H7 (cell line): ENCODE data around the gene LRRN2. TPM values are rescaled to one million over a fixed set of nuclear protein-coding genes. Genes with fewer than 3 reads are reported as not detected.
A peak's percentile ranks its signal among the peaks of the same experiment; 100 is the strongest.
"Not testable (repeated sequence)": the region's sequence is repeated elsewhere in the genome, so short reads cannot be mapped to it uniquely, and the experiment has no call there.

ENCODE experiments used
- DNase-seq: peaks from one replicate; pipeline ENCODE4 v3.0.0; 2012
- H3K27me3 ChIP-seq: 2 replicates; pipeline ENCODE4 v1.6.0; 2011; ENCODE audit warnings: mild to moderate bottlenecking, low read length; ENCODE audit not compliant: control insufficient read depth, insufficient read depth
- H3K36me3 ChIP-seq: replicated peaks from 2 replicates; pipeline ENCODE4 v1.5.1; 2011; ENCODE audit warnings: low read length; ENCODE audit not compliant: control insufficient read depth, insufficient read depth
- H3K4me3 ChIP-seq: 2 replicates; pipeline ENCODE4 v1.5.1; 2011; ENCODE audit warnings: low read depth, mild to moderate bottlenecking, control low read depth, low read length, moderate library complexity; ENCODE audit not compliant: insufficient read depth
- total RNA-seq: library from RNA; depleted of rRNA; stranded (reverse); fragments of >200 nt; shearing (Covaris generic); gene quantifications from 2 replicates; pipeline ENCODE4 v1.2.3, GENCODE V29; 2014; rRNA removed

Gene LRRN2
- 10.9 and 20.6 TPM in 2 replicates for total RNA-seq

- peak; percentile 88 for DNase-seq
- no peaks in the 10 kb centered on the region for H3K36me3 ChIP-seq
- H3K4me3 ChIP-seq = peak within 1 kb of the TSS; percentile 65
- H3K27me3 ChIP-seq = peaks cover 37% of the 10 kb centered on the region
Measured at GRCh38 chr1:204685236-204686006, at the start of gene LRRN2. TSS of gene LRRN2 (minus strand) at chr1:204685738. CDS start at chr1:204619992, 65,746 bp downstream.

DNA sequence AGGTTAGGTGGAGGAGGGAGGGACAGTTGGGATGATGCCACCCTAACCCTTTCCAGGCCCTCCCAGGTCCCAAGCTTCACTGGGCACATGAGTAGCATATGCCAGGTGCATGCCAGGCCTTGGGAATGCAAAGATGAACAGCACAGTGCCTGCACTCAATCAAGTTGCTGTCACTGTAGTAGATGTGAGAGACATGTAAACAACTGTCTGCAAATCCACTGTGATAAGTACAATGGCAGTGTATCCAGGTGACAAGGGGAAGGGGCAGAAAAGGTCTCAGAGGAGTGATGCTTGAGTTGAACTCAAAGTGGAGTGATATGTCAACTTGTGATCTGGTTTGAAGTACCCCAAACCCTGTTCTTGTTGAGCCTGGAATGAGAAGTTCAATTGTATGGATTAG, 49.5 kb upstream of the LRRN2 start:
- no peak overlapping the region for H3K4me3 ChIP-seq
- H3K27me3 ChIP-seq = no peaks in the 10 kb centered on the region; the same call in 1 of the 2 replicates
- no peak for DNase-seq
- no peaks in the 10 kb centered on the region for H3K36me3 ChIP-seq

GRCh38 chr1:204733869-204734596, 48.5 kb upstream of the LRRN2 start:
- DNase-seq = no peak
- H3K36me3 ChIP-seq = no peaks in the 10 kb centered on the region
- no peaks in the 10 kb centered on the region; the same call in 1 of the 2 replicates for H3K27me3 ChIP-seq
- no peak overlapping the region for H3K4me3 ChIP-seq

GRCh38 chr1:204733289-204733688, 47.8 kb upstream of the LRRN2 start:
- DNase-seq = no peak
- H3K36me3 ChIP-seq = no peaks in the 10 kb centered on the region
- no peak overlapping the region for H3K4me3 ChIP-seq
- H3K27me3 ChIP-seq = no peaks in the 10 kb centered on the region; the same call in 1 of the 2 replicates

DNA sequence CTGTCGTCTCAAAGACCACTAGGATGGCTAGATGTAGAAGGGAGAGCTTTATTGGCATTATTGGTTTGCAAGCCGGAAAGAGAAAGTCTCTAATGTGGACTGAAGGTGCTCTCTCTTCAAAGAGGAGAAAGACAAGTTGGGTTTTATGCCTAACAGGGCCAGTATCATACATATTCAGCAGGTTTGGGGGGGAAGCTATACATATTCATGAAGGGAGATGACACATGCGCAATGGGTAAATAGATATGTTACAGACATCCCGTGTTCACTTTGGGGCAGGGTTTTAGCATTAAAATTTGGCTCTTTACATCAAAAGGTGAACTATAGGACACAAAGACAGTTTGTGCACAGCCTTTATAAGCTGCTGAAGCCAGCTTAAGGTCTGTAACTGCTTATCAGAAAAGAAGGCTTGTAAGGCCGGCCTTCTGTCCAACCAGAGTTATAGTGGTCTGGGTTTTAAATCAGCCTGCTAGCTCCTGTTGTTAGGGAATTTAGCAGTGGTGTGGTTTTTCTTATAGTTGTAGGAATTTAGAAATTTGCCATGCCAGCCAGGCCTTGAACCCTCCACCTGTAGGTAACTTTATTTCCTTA, 46.5 kb upstream of the LRRN2 start:
- no peaks in the 10 kb centered on the region; the same call in 1 of the 2 replicates for H3K27me3 ChIP-seq
- no peaks in the 10 kb centered on the region for H3K36me3 ChIP-seq
- DNase-seq = no peak
- no peak overlapping the region for H3K4me3 ChIP-seq

DNA sequence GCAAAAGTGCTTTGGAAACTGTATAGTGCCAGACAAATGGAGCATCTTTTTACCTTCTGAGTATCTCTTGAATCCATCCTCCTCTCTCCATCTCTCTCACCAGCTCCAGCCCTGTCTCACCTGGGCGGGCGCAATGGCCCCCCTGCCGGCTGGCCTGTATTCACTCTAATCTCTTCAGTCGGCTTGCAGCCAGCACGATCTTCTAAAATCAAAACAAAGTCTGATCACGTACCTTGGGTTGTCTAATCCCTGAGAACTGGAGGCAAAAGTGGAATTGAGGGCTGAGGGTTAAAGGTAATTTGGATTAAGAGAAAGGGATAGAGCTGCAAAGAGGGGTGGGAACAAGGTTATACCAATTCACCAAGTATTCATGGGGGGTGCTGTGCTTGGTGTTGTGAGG, 46.0 kb upstream of the LRRN2 start:
- no peaks in the 10 kb centered on the region; the same call in 1 of the 2 replicates for H3K27me3 ChIP-seq
- no peak for DNase-seq
- H3K36me3 ChIP-seq = no peaks in the 10 kb centered on the region
- no peak overlapping the region for H3K4me3 ChIP-seq

GRCh38 chr1:204730826-204731459, 45.4 kb upstream of the LRRN2 start:
- H3K27me3 ChIP-seq = no peaks in the 10 kb centered on the region; the same call in 1 of the 2 replicates
- no peak for DNase-seq
- H3K36me3 ChIP-seq = no peaks in the 10 kb centered on the region
- no peak overlapping the region for H3K4me3 ChIP-seq

DNA sequence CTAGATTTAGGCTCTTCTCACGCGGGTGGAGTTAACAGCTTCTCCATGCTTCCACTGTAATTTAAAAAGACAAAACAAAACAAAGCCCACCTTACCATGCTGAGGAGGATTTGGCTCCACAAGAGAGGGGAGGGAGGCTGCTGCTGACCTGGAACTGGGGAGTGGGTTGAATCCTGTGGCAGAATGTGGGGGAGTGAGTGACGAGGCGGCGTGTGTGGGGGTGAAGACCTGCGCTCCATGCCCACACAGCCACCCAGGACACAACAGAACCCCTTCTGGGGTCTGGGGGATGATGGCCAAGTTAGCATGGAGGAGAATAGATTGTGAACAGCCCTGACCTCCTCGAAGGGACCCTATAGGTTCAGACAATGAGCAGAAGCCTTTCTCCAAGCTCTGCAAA, 44.0 kb upstream of the LRRN2 start:
- Histone ChIP-seq H3K27me3 (peaks cover 2% of the 10 kb centered on the region; the same call in 1 of the 2 replicates), H3K4me3 (no peak overlapping the region), H3K36me3 (no peaks in the 10 kb centered on the region)
- no peak for DNase-seq

DNA sequence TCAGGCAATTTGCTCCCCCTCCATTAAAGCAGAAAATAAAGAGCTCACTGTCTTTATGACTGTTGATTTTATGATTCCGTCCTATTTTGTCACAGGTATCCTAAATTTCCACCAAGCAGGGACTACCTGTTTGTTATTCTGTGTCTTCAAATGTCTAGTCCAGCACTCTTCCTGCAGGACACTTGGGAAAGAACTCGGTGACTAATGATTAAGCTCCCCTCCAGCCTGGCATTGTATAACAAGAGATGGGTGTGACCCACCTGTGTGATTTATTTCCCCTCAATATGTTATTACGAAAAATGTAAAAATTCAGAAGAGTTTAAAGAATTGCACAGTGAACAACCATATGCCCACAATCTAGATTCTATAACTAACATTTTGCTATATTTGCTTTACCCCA, 42.9 kb upstream of the LRRN2 start:
- H3K4me3 ChIP-seq = no peak overlapping the region
- no peaks in the 10 kb centered on the region for H3K36me3 ChIP-seq
- no peak for DNase-seq
- peaks cover 2% of the 10 kb centered on the region; the same call in 1 of the 2 replicates for H3K27me3 ChIP-seq

- Histone ChIP-seq H3K36me3 (no peaks in the 10 kb centered on the region), H3K27me3 (peaks cover 2% of the 10 kb centered on the region; the same call in 1 of the 2 replicates), H3K4me3 (no peak overlapping the region)
- no peak for DNase-seq
Measured at GRCh38 chr1:204728045-204728444, 42.5 kb upstream of the LRRN2 start.

DNA sequence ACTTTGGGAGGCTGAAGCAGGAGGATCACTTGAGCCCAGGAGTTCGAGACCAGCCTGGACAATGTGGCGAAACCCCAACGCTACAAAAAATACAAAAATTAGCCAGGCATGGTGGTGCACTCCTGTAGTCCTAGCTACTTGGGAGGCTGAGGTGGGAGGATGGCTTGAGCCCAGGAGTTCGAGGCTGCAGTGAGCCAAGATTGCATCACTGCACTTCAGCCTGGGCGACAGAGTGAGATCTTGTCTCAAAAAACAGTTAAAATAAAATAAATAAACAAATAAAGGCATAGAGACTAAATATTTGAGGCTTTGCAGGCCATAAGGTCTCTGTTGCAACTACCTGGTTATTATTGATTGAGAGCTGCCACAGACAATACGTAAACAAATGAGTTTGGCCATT, 41.9 kb upstream of the LRRN2 start:
- not testable (repeated sequence) for H3K4me3 ChIP-seq, H3K36me3 ChIP-seq, H3K27me3 ChIP-seq, DNase-seq

DNA sequence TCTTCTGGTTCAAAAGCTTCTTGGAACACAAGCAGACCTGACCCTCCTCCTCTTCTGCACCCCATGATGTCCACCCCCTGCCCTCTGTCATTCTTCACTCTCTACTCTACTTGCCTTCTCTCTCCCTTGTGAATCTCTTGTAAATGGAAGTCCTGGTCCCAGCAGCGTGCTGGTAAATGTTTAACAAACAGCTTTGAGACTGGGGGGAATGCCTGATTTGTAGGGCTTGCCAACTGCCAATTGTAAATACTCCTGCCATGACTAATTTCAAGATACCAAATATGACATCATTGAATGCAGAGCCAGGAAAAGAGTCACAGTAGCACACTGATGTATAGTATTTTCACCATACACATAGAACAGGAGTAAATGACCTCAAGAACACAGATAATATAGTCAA, 40.9 kb upstream of the LRRN2 start:
- DNase-seq = no peak
- peaks cover 2% of the 10 kb centered on the region; the same call in 1 of the 2 replicates for H3K27me3 ChIP-seq
- H3K4me3 ChIP-seq = no peak overlapping the region
- no peaks in the 10 kb centered on the region for H3K36me3 ChIP-seq

DNA sequence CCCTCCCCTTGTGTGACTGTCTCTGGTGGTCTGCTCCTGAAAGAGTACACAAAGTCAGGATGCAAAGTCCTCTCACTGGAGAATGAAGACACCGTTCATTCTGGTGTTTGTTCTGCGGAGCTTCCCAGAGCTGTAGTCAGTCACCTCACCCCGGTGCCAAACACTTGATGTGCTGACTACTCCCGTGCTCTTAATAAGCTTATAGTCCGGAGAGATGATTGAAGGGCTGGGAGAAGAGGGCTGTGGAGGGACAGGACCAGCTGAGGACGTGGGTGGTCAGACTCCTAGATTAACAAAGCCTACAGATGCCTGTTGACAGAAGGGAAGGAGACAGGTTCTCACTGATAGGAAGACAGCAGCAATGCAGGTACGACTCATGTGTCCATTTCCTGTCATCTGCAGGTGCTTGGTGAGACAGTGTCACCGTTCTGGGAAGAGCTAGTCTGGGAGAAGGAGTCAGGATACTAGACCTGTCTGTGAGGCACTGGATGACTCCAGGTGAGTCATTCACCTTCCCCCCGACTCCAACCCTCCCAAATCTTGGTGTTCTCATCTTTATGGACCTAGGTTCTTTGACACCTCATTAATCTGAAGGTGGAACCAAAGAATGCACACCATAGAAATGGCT, 40.4 kb upstream of the LRRN2 start:
- H3K27me3 ChIP-seq = peaks cover 2% of the 10 kb centered on the region; the same call in 1 of the 2 replicates
- H3K4me3 ChIP-seq = no peak overlapping the region
- no peaks in the 10 kb centered on the region for H3K36me3 ChIP-seq
- DNase-seq = no peak
